Large intestine (tissue), 3 donors: ENCODE data around the gene SMARCE1. TPM values are rescaled to one million over a fixed set of nuclear protein-coding genes. Genes with fewer than 3 reads are reported as not detected.

Experiments
- DNase-seq, 2 donors: peaks; one replicate each; pipeline versions ENCODE4 v3.0.0 to v3.0.0-alpha.2; 2013
- H3K27ac ChIP-seq: one replicate; pipeline ENCODE4 v1.5.1; 2013; ENCODE audit warnings: low read length
- H3K27me3 ChIP-seq: 2 replicates; pipeline ENCODE4 v1.6.1; 2013; ENCODE audit warnings: low read length; ENCODE audit not compliant: control insufficient read depth, insufficient read depth
- H3K36me3 ChIP-seq: 2 replicates; pipeline ENCODE4 v1.6.1; 2013; ENCODE audit warnings: low read length; ENCODE audit not compliant: control insufficient read depth, insufficient read depth
- H3K4me1 ChIP-seq: one replicate; pipeline ENCODE4 v1.6.1; 2013; ENCODE audit warnings: low read length; ENCODE audit not compliant: control insufficient read depth, insufficient read depth
- H3K4me3 ChIP-seq: one replicate; pipeline ENCODE4 v1.5.1; 2013; ENCODE audit warnings: low read length
- H3K9me3 ChIP-seq: one replicate; pipeline ENCODE4 v1.6.1; 2013; ENCODE audit warnings: mild to moderate bottlenecking, low read depth, low read length, moderate library complexity; ENCODE audit not compliant: control insufficient read depth
- WGBS: methylation state at CpG from one replicate; pipeline ENCODE4 v1.1.5; 2013; ENCODE audit warnings: low lambda C conversion rate; ENCODE audit not compliant: insufficient coverage; 5-methylcytosine and 5-hydroxymethylcytosine counted together
- polyA plus RNA-seq: library from polyadenylated mRNA; unstranded; fragments of 120-200 nt; gene quantifications from one replicate; pipeline ENCODE4 v1.2.1, GENCODE V29; 2013

SMARCE1 gene
- polyA plus RNA-seq, 1 donor: 127 TPM

- Histone ChIP-seq H3K9me3 (no peaks in the 10 kb centered on the region), H3K4me3 (no peak overlapping the region), H3K27ac (peak overlapping the region; percentile 4), H3K36me3 (no peaks in the 10 kb centered on the region), H3K27me3 (no peaks in the 10 kb centered on the region), H3K4me1 (no peaks in the 10 kb centered on the region)
- no peak for DNase-seq
- no CpG with 5 or more reads among the region's 22 CpGs for WGBS
Observed at GRCh38 chr17:40602445-40603443, 44.9 kb downstream of the SMARCE1 start.

GRCh38 chr17:40600486-40601046, 47.1 kb downstream of the SMARCE1 start:
- no peaks in the 10 kb centered on the region for H3K36me3 ChIP-seq
- DNase-seq: peak; percentile 23 to 53
- H3K27ac ChIP-seq: no peak overlapping the region
- H3K4me3 ChIP-seq: no peak overlapping the region
- no peaks in the 10 kb centered on the region for H3K9me3 ChIP-seq
- H3K4me1 ChIP-seq: no peaks in the 10 kb centered on the region
- WGBS: 60% methylated on average over 1 of the region's 8 CpGs
- H3K27me3 ChIP-seq: no peaks in the 10 kb centered on the region

- H3K4me3 ChIP-seq: no peak overlapping the region
- H3K4me1 ChIP-seq: no peaks in the 10 kb centered on the region
- no peaks in the 10 kb centered on the region for H3K36me3 ChIP-seq
- H3K27ac ChIP-seq: no peak overlapping the region
- H3K9me3 ChIP-seq: no peaks in the 10 kb centered on the region
- no peaks in the 10 kb centered on the region for H3K27me3 ChIP-seq
- DNase-seq: no peak
- no CpG with 5 or more reads among the region's 7 CpGs for WGBS
Observed at GRCh38 chr17:40599468-40599763, 48.2 kb downstream of the SMARCE1 start.

- no peaks in the 10 kb centered on the region for H3K27me3 ChIP-seq
- 37% methylated on average over 6 of the region's 20 CpGs for WGBS
- H3K4me1 ChIP-seq: no peaks in the 10 kb centered on the region
- no peaks in the 10 kb centered on the region for H3K9me3 ChIP-seq
- H3K36me3 ChIP-seq: no peaks in the 10 kb centered on the region
- no peak overlapping the region for H3K4me3 ChIP-seq
- no peak for DNase-seq
- no peak overlapping the region for H3K27ac ChIP-seq
Observed at GRCh38 chr17:40598619-40599467, 48.8 kb downstream of the SMARCE1 start.

- Histone ChIP-seq H3K4me1 (no peaks in the 10 kb centered on the region), H3K9me3 (no peaks in the 10 kb centered on the region), H3K36me3 (no peaks in the 10 kb centered on the region), H3K27me3 (no peaks in the 10 kb centered on the region), H3K4me3 (no peak overlapping the region), H3K27ac (no peak overlapping the region)
- DNase-seq: no peak
- no CpG with 5 or more reads among the region's 5 CpGs for WGBS
Observed at GRCh38 chr17:40598301-40598618, 49.4 kb downstream of the SMARCE1 start.

GRCh38 chr17:40597556-40598300, 49.9 kb downstream of the SMARCE1 start:
- no peaks in the 10 kb centered on the region for H3K9me3 ChIP-seq
- H3K27me3 ChIP-seq: no peaks in the 10 kb centered on the region
- H3K4me3 ChIP-seq: no peak overlapping the region
- WGBS: no CpG with 5 or more reads among the region's 9 CpGs
- H3K36me3 ChIP-seq: no peaks in the 10 kb centered on the region
- no peak overlapping the region for H3K27ac ChIP-seq
- H3K4me1 ChIP-seq: no peaks in the 10 kb centered on the region
- DNase-seq: no peak

- WGBS: 93% methylated on average over 3 of the region's 3 CpGs
- H3K27me3 ChIP-seq: no peaks in the 10 kb centered on the region
- no peaks in the 10 kb centered on the region for H3K36me3 ChIP-seq
- H3K9me3 ChIP-seq: no peaks in the 10 kb centered on the region
- H3K4me1 ChIP-seq: no peaks in the 10 kb centered on the region
- no peak overlapping the region for H3K4me3 ChIP-seq
- DNase-seq: no peak
- H3K27ac ChIP-seq: no peak overlapping the region
Observed at GRCh38 chr17:40597156-40597555, 50.5 kb downstream of the SMARCE1 start.

- no peaks in the 10 kb centered on the region for H3K36me3 ChIP-seq
- H3K4me3 ChIP-seq: no peak overlapping the region
- no peaks in the 10 kb centered on the region for H3K4me1 ChIP-seq
- DNase-seq: no peak
- WGBS: no CpG with 5 or more reads among the region's 7 CpGs
- no peaks in the 10 kb centered on the region for H3K9me3 ChIP-seq
- H3K27me3 ChIP-seq: no peaks in the 10 kb centered on the region
- H3K27ac ChIP-seq: no peak overlapping the region
Observed at GRCh38 chr17:40596261-40596919, 51.2 kb downstream of the SMARCE1 start.

GRCh38 chr17:40590742-40591141, 56.9 kb downstream of the SMARCE1 start:
- no CpG with 5 or more reads among the region's 3 CpGs for WGBS
- no peaks in the 10 kb centered on the region for H3K9me3 ChIP-seq
- H3K27me3 ChIP-seq: peaks cover 2% of the 10 kb centered on the region
- H3K27ac ChIP-seq: no peak overlapping the region
- no peak overlapping the region for H3K4me3 ChIP-seq
- H3K4me1 ChIP-seq: no peaks in the 10 kb centered on the region
- DNase-seq: no peak
- no peaks in the 10 kb centered on the region for H3K36me3 ChIP-seq
